H9 (cell line): ENCODE data around the gene ANKIB1. TPM values are rescaled to one million over a fixed set of nuclear protein-coding genes. Genes with fewer than 3 reads are reported as not detected.

Experiments
- DNase-seq: peaks from one replicate; pipeline ENCODE4 v3.0.0-alpha.2; 2017
- H2AFZ ChIP-seq: one replicate; pipeline ENCODE4 v1.6.1; 2013; ENCODE audit warnings: mild to moderate bottlenecking, low read length, control low read depth, moderate library complexity
- H2AK5ac ChIP-seq: 2 replicates; pipeline ENCODE4 v1.6.1; 2013; ENCODE audit warnings: low read length, control low read depth, mixed read lengths; ENCODE audit not compliant: insufficient read length
- H2BK120ac ChIP-seq: one replicate; pipeline ENCODE4 v1.6.1; 2013; ENCODE audit warnings: low read depth, mild to moderate bottlenecking, low read length, control low read depth, inconsistent platforms; ENCODE audit not compliant: poor library complexity, severe bottlenecking
- H2BK12ac ChIP-seq: 2 replicates; pipeline ENCODE4 v1.6.1; 2013; ENCODE audit warnings: low read length, control low read depth, mixed read lengths, low read depth; ENCODE audit not compliant: insufficient read length
- H2BK15ac ChIP-seq: 2 replicates; pipeline ENCODE4 v1.6.1; 2013; ENCODE audit warnings: low read depth, low read length, control low read depth
- H2BK20ac ChIP-seq: one replicate; pipeline ENCODE4 v1.6.1; 2013; ENCODE audit warnings: low read depth, mild to moderate bottlenecking, low read length, control low read depth, inconsistent platforms; ENCODE audit not compliant: poor library complexity, severe bottlenecking
- H2BK5ac ChIP-seq: 2 replicates; pipeline ENCODE4 v1.6.1; 2013; ENCODE audit warnings: low read length, control low read depth, mixed read lengths; ENCODE audit not compliant: insufficient read length
- H3K14ac ChIP-seq: 2 replicates; pipeline ENCODE4 v1.6.1; 2013; ENCODE audit warnings: low read length, control low read depth; ENCODE audit not compliant: insufficient read depth
- H3K18ac ChIP-seq: 2 replicates; pipeline ENCODE4 v1.6.1; 2013; ENCODE audit warnings: low read depth, mild to moderate bottlenecking, mixed read lengths, low read length, control low read depth; ENCODE audit not compliant: insufficient read length
- H3K23ac ChIP-seq: 2 replicates; pipeline ENCODE4 v1.6.1; 2013; ENCODE audit warnings: low read length, control low read depth, mixed read lengths, low read depth; ENCODE audit not compliant: insufficient read length
- H3K23me2 ChIP-seq: 2 replicates; pipeline ENCODE4 v1.6.1; 2013; ENCODE audit warnings: low read depth, mild to moderate bottlenecking, mixed read lengths, low read length, control low read depth; ENCODE audit not compliant: insufficient read length, poor library complexity, severe bottlenecking
- H3K27ac ChIP-seq: 2 replicates; pipeline ENCODE4 v1.5.1; 2013; ENCODE audit warnings: low read length, control low read depth, mixed read lengths, low read depth; ENCODE audit not compliant: insufficient read length
- H3K27me3 ChIP-seq: 2 replicates; pipeline ENCODE4 v1.6.1; 2013; ENCODE audit warnings: low read length, control low read depth, inconsistent platforms; ENCODE audit not compliant: insufficient read depth
- H3K4ac ChIP-seq: 2 replicates; pipeline ENCODE4 v1.6.1; 2013; ENCODE audit warnings: low read depth, mild to moderate bottlenecking, control low read depth, inconsistent platforms, low read length, moderate library complexity
- H3K4me1 ChIP-seq: 2 replicates; pipeline ENCODE4 v1.6.1; 2013; ENCODE audit warnings: low read length, control low read depth, inconsistent platforms; ENCODE audit not compliant: insufficient read depth
- H3K4me2 ChIP-seq: 2 replicates; pipeline ENCODE4 v1.6.1; 2013; ENCODE audit warnings: low read length, control low read depth, mixed read lengths; ENCODE audit not compliant: insufficient read length, insufficient read depth
- H3K56ac ChIP-seq: 2 replicates; pipeline ENCODE4 v1.6.1; 2013; ENCODE audit warnings: low read depth, mild to moderate bottlenecking, mixed read lengths, low read length, control low read depth; ENCODE audit not compliant: insufficient read length
- H3K79me1 ChIP-seq: 2 replicates; pipeline ENCODE4 v1.6.1; 2013; ENCODE audit warnings: low read depth, mild to moderate bottlenecking, moderate library complexity, low read length, control low read depth, inconsistent platforms; ENCODE audit not compliant: insufficient read depth, poor library complexity, severe bottlenecking
- H3K79me2 ChIP-seq: 2 replicates; pipeline ENCODE4 v1.6.1; 2013; ENCODE audit warnings: low read length, control low read depth, inconsistent platforms; ENCODE audit not compliant: insufficient read depth
- H3K9ac ChIP-seq: 2 replicates; pipeline ENCODE4 v1.6.1; 2013; ENCODE audit warnings: low read length, control low read depth, mixed read lengths; ENCODE audit not compliant: insufficient read length; ENCODE audit errors: extremely low read depth
- H3K9me3 ChIP-seq: one replicate; pipeline ENCODE4 v1.6.1; 2013; ENCODE audit warnings: low read depth, low read length, inconsistent platforms; ENCODE audit not compliant: control insufficient read depth
- H3T11ph ChIP-seq: one replicate; pipeline ENCODE4 v1.6.1; 2013; ENCODE audit warnings: mild to moderate bottlenecking, low read length, control low read depth, inconsistent platforms
- H4K20me1 ChIP-seq: one replicate; pipeline ENCODE4 v1.6.1; 2013; ENCODE audit not compliant: control insufficient read depth, insufficient read length, insufficient read depth
- H4K5ac ChIP-seq: 2 replicates; pipeline ENCODE4 v1.6.1; 2013; ENCODE audit warnings: low read depth, mild to moderate bottlenecking, mixed read lengths, low read length, control low read depth; ENCODE audit not compliant: insufficient read length
- H4K8ac ChIP-seq: replicated peaks from 2 replicates; pipeline ENCODE4 v1.6.1; 2013; ENCODE audit warnings: low read length, control low read depth, mixed read lengths, low read depth; ENCODE audit not compliant: insufficient read length
- H4K91ac ChIP-seq: 2 replicates; pipeline ENCODE4 v1.6.1; 2013; ENCODE audit warnings: low read depth, mild to moderate bottlenecking, moderate library complexity, mixed read lengths, low read length, control low read depth; ENCODE audit not compliant: insufficient read length
- H3K27ac Mint-ChIP-seq, 3 experiments: 2 replicates in 2 of 3; 3 replicates in 1 of 3; pipeline ENCODE4 v1.8.0; 2020 to 2021; ENCODE audit warnings: mixed read lengths in 3 of 3, mild to moderate bottlenecking in 1 of 3, moderate library complexity in 1 of 3
- H3K27me3 Mint-ChIP-seq: 2 replicates; pipeline ENCODE4 v1.8.0; 2021; ENCODE audit warnings: low read depth, mild to moderate bottlenecking, moderate library complexity, mixed read lengths
- H3K36me3 Mint-ChIP-seq, 3 experiments: 2 replicates in 2 of 3; 3 replicates in 1 of 3; pipeline ENCODE4 v1.8.0; 2020 to 2021; ENCODE audit warnings: low read depth in 3 of 3, mixed read lengths in 3 of 3; ENCODE audit not compliant: insufficient read depth in 1 of 3
- H3K4me1 Mint-ChIP-seq, 2 experiments: 2 replicates each; pipeline ENCODE4 v1.8.0; 2020; ENCODE audit warnings: mixed read lengths in 2 of 2
- H3K4me3 Mint-ChIP-seq, 2 experiments: 2 replicates in 1 of 2; 3 replicates in 1 of 2; pipeline ENCODE4 v1.8.0; 2020 to 2021; ENCODE audit warnings: mild to moderate bottlenecking in 2 of 2, mixed read lengths in 2 of 2, moderate library complexity in 1 of 2
- H3K9me3 Mint-ChIP-seq, 2 experiments: 2 replicates in 1 of 2; 3 replicates in 1 of 2; pipeline ENCODE4 v1.8.0; 2020; ENCODE audit warnings: mild to moderate bottlenecking in 2 of 2, mixed read lengths in 2 of 2, moderate library complexity in 1 of 2
- CTCF ChIP-seq: fragments of 200-600 bp; sonication (generic); conservative IDR thresholded peaks from 3 replicates; pipeline ENCODE4 v1.8.0; 2021; ENCODE audit warnings: antibody characterized with exemption, mild to moderate bottlenecking
- WGBS: extraction: QIAGEN DNeasy Blood & Tissue Kit; methylation state at CpG from one replicate; pipeline ENCODE4 v1.1.7; 2013; ENCODE audit warnings: missing lambda C conversion rate, low lambda C conversion rate, mixed read lengths; ENCODE audit not compliant: insufficient read length; ENCODE audit errors: extremely low coverage; 5-methylcytosine and 5-hydroxymethylcytosine counted together
- total RNA-seq: library from RNA; stranded (reverse); gene quantifications from 2 replicates; pipeline ENCODE4 v1.2.1, GENCODE V29; 2021

Gene ANKIB1
- total RNA-seq, 1 experiment from 2014 or later: 42.0 TPM

DNA sequence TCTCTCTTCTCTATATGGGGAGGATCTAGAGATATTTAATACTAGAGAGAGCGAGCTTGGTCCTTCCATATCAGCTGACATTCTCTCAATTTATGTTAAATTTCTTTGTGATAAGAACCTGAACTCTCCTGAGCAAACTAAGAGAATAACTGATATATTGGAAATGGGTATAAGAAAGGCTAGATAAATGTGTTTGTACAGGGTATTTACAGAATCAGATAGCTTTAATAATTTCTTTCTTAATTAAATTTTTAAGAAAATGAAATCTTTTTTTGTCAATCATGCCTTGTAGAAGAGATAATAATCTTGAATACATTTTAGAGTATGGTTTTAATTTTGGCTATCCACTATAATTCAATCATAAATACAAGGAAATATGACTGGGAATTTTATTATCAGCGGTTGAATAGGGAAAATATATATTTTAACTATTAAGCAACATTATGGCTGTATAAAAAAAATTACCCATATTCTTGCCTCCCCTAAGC, 58.7 kb downstream of the ANKIB1 start:
- Histone ChIP-seq H3T11ph (no peak overlapping the region), H2AK5ac (no peak overlapping the region), H3K9ac (no peak overlapping the region), H3K4me2 (no peak overlapping the region), H3K18ac (no peak overlapping the region), H2BK5ac (no peak overlapping the region), H3K9me3 (no peaks in the 10 kb centered on the region), H3K23me2 (no peaks in the 10 kb centered on the region), H4K8ac (no peak overlapping the region), H3K4ac (no peak overlapping the region), H3K56ac (no peak overlapping the region), H3K79me2 (no peaks in the 10 kb centered on the region), H2AFZ (no peak overlapping the region), H3K27ac (no peak overlapping the region), H3K79me1 (no peaks in the 10 kb centered on the region), H3K4me1 (no peaks in the 10 kb centered on the region), H3K27me3 (no peaks in the 10 kb centered on the region), H3K23ac (no peak overlapping the region), H2BK20ac (no peak overlapping the region), H4K5ac (no peak overlapping the region), H4K91ac (no peak overlapping the region), H2BK15ac (no peak overlapping the region), H4K20me1 (no peaks in the 10 kb centered on the region), H3K14ac (no peak overlapping the region), H2BK12ac (no peak overlapping the region), H2BK120ac (no peak overlapping the region)
- no peaks in the 10 kb centered on the region for H3K27me3 Mint-ChIP-seq
- no peak for DNase-seq
- peaks cover 0 to 15% (median 9%) of the 10 kb centered on the region in 3 experiments; a peak in 5 of 7 replicates for H3K36me3 Mint-ChIP-seq
- H3K4me3 Mint-ChIP-seq: no peak overlapping the region
- no peak overlapping the region for H3K27ac Mint-ChIP-seq
- TF ChIP-seq CTCF: no peak
- no CpG with 5 or more reads among the region's 2 CpGs for WGBS
- H3K9me3 Mint-ChIP-seq: no peaks in the 10 kb centered on the region
- H3K4me1 Mint-ChIP-seq: no peaks in the 10 kb centered on the region
